ENCODE data around the gene CFDP1.
"Not testable (repeated sequence)": the region's sequence is repeated elsewhere in the genome, so short reads cannot be mapped to it uniquely, and the experiment has no call there.

The CFDP1 gene

GRCh38 chr16:75458439-75458838 is 25.1 kb upstream of the CFDP1 start:
- no peak for DNase-seq (ENCODE audit: low read depth in 2 of 2)

DNA sequence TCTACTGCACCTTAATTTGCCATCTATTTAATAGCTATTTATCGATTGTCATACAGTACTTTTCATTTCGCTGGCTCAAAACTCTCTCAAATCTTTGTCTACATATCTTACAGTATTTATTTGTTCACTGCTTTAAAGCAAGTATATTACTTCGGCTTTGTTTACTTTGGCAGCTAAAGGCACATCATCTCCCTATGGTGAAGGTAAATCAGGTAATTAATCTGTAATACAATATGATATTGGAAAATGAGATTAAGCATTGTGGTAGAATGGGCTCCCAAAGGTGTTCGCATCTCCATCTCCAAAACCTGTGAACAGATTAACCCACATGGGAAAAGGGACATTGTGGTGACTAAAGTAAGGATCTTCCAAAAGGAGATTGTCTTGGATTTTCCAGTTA is 24.7 kb upstream of the CFDP1 start:
- DNase-seq (ENCODE audit: low read depth in 2 of 2) = no peak

GRCh38 chr16:75457485-75458021 is 24.2 kb upstream of the CFDP1 start:
- DNase-seq (ENCODE audit: low read depth in 2 of 2) = no peak

DNA sequence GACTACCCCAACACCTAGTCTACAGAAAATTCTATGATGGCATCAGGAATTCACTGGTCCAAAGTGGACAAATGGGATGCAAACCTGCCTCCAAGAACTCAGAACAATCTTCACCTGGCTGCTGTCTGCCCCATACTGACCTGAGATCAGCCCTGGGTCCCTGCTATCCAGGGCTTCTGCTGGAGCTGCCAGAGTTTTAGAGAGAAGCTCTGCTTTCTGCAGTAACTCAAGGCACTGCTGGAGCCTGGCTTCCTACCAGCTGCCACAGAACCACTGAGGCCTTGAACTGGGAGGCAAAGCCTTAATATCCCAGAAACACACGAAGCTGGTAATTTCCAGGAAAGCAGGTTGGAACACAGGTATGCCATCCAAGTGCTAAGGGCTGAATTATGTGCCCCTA is 23.7 kb upstream of the CFDP1 start:
- no peak for DNase-seq (ENCODE audit: low read depth in 2 of 2)

DNA sequence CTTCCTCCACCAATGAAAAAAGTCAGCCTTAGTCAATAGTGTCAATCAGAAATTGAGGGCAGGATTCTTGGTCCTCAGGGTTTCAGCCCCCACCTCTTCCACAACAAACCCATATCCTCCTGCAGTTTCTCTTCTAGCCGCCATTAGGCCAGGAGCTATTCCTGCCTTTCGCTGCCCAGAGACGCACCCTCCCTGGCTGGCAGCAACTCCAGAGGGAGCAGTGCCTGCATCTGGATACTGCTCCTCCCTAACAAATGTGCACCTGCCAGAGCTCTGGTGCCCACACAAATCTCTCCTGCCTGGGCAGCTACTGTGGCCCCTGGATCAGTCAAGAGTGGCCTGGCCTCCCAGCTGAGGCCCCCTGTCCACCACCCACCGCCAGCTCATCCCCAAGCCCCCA is 23.2 kb upstream of the CFDP1 start:
- not testable (repeated sequence) for DNase-seq (ENCODE audit: low read depth in 2 of 2)

- no peak for DNase-seq (ENCODE audit: low read depth in 2 of 2)
Observed at GRCh38 chr16:75455677-75456076, 22.4 kb upstream of the CFDP1 start.

- DNase-seq (ENCODE audit: low read depth in 2 of 2) = no peak
Observed at GRCh38 chr16:75452464-75453190, 19.3 kb upstream of the CFDP1 start.

- DNase-seq (ENCODE audit: low read depth in 2 of 2) = no peak
Observed at GRCh38 chr16:75446416-75446815, 13.1 kb upstream of the CFDP1 start.

- DNase-seq (ENCODE audit: low read depth in 2 of 2) = no peak
Observed at GRCh38 chr16:75445298-75445697, 12.0 kb upstream of the CFDP1 start.

DNA sequence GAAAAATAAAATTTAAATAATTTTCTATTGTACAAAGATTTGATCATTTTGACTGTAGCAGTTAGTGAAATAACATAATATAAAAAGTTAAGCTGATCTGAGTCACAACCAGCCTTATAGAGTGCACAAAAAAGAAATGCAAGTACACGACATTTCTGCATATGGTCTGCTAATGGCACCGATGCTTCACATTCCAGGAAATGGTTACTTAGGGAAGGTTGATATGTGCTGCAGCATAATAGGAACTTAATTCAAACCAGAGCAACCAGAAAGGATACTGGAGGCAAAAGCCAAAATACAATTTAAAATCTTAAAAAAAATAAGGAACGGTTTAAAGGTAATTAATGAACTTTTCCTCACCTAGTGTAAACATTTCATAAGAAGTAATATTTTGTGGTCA is 10.0 kb upstream of the CFDP1 start:
- no peak for DNase-seq (ENCODE audit: low read depth in 2 of 2)

GRCh38 chr16:75433732-75434413 is 570 bp upstream of the CFDP1 start:
- no peak for DNase-seq (ENCODE audit: low read depth in 2 of 2)

DNA sequence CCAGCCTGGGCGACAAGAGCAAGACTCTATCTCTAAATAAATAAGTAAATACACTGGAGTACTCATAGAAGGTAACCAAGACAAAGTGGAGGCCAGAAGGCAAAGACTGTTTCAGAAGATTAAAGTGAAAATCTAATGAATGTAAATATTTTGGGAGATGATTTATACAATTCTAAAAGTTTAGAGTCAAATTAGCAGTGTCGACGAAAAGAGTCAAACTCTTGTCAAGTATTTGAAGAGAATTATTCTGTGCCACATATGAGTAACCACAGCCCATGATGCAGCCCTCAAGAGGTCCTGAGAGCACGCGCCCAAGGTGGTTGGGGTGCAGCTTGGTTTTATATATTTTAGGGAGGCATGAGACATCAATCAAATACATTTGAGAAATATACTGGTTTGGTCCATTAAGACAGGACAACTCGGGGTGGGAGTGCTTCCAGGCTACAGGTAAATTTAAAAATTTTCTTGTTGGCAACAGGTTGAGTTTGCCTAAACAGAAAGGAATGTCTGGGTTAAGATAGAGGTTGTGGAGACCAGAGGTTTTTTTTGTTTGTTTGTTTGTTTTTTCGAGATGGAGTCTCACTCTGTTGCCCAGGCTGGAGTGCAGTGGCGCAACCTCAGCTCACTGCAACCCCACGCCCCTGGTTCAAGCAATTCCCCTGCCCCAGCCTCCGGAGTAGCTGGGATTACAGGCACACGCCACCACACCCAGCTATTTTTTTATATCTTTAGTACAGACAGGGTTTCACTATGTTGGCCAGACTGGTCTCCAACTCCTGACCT is 3.5 kb downstream of the CFDP1 start:
- DNase-seq (ENCODE audit: low read depth in 2 of 2) = no peak

GRCh38 chr16:75426524-75426923 is 6.8 kb downstream of the CFDP1 start:
- not testable (repeated sequence) for DNase-seq (ENCODE audit: low read depth in 2 of 2)

DNA sequence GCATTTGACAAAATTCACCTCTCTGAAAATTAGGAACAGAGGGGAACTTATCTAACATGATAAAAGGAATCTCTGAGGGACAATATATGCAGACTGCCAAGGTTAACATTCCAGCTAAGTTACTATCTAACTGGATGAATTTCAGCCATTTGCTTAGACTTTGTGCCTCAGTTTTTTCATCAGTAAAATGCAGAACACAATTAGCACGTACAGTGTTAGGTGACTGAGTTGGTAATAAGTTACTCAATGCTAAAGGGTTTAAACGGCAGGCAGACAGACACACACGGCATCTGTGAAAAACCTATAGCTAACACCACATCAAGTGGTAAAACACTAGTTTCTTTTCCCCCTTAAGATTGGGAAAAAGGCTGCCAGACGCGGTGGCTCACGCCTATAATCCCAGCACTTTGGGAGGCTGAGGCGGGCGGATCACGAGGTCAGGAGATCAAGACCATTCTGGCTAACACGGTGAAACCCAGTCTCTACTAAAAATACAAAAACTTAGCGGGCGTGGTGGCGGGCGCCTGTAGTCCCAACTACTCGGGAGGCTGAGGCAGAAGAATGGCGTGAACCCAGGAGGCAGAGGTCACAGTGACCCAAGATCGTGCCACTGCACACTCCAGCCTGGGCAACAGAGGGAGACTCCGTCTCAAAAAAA is 9.1 kb downstream of the CFDP1 start:
- DNase-seq (ENCODE audit: low read depth in 2 of 2) = not testable (repeated sequence)

DNA sequence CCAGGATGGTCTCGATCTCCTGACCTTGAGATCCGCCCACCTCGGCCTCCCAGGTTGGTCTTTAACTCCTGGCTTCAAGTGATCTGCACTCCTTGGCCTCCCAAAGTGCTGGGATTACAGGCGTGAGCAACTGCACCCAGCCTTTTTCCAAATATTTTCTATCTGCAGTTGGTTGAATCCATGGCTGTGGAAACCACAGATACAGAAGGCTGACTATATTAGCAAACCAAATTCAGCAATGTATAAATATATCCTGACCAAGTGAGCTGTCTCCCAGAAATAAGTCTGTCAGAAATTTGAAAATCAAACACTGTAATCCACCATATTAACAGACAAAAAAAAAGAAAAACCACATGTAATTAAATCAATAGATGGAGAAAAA is 9.6 kb downstream of the CFDP1 start:
- no peak for DNase-seq (ENCODE audit: low read depth in 2 of 2)

- DNase-seq (ENCODE audit: low read depth in 2 of 2) = no peak
Observed at GRCh38 chr16:75421820-75422126, 11.5 kb downstream of the CFDP1 start.

- no peak for DNase-seq (ENCODE audit: low read depth in 2 of 2)
Observed at GRCh38 chr16:75420987-75421819, 12.1 kb downstream of the CFDP1 start.

DNA sequence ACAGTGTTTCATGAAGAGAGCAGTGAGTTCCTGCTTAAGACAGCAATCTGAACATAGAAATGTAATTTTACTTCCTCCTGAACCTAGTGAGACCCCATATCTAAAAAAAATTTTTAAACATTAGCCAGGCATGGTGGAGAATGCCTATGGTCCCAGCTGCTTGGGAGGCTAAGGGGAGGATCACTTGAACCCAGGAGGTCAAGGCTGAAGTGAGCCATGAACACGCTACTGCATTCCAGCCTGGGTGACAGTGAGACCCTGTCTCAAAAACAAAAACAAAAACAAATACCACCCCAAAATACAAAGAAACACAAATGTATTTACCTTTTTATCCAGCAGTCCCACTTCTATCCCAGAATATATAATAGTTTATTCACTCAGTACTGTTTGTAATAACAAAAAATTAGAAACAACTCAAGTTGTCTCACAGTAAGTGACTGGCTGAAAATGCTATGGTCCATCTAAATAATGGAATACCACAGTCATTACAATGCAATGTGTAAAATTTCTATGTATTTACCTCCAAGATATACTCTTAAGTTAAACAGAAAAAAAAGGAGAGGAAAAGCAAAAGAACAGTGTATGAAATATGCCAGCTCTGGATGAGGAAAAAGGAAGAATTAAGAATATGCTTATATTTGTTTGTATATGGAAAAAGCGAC is 16.3 kb downstream of the CFDP1 start:
- no peak for DNase-seq (ENCODE audit: low read depth in 2 of 2)

- no peak for DNase-seq (ENCODE audit: low read depth in 2 of 2)
Observed at GRCh38 chr16:75415169-75415905, 18.0 kb downstream of the CFDP1 start.

DNA sequence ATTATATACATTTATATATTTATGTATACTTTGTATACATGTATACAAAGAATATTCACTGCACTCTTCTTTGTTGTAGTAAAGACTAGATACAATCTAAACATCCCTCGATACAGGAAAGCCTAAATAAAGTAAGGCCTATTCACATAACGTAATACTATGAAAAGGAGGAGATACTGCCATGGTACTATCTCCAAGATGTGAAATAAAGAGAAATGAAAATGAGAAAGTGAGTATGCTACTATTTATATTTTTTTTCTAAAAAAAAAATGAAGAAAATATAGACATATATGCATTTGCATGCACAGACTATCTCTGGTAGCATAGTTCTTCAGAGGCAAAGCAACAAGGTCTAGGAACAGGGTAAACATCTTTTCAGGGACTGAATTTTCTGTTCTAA is 19.4 kb downstream of the CFDP1 start:
- no peak for DNase-seq (ENCODE audit: low read depth in 2 of 2)

All from stimulated activated CD8-positive, alpha-beta memory T cell treated with anti-CD3 and anti-CD28 coated beads, Interleukin-15, amount 100 ng/mL, for 48 hours (primary cell).